Kidney epithelial cell (primary cell): ENCODE results near the gene ULBP1. TPM values are rescaled to one million over a fixed set of nuclear protein-coding genes. Genes with fewer than 3 reads are reported as not detected.
A peak's percentile ranks its signal among the peaks of the same experiment; 100 is the strongest.
"Not testable (repeated sequence)": the region's sequence is repeated elsewhere in the genome, so short reads cannot be mapped to it uniquely, and the experiment has no call there.

ENCODE experiments used
- DNase-seq: peaks from one replicate; pipeline ENCODE4 v3.0.0-alpha.2; 2010; ENCODE audit warnings: low read depth
- H3K27me3 ChIP-seq: 2 replicates; pipeline ENCODE4 v1.6.0; 2011; ENCODE audit warnings: low read length; ENCODE audit not compliant: control insufficient read depth, insufficient read depth
- H3K36me3 ChIP-seq: 2 replicates; pipeline ENCODE4 v1.5.1; 2011; ENCODE audit warnings: low read length; ENCODE audit not compliant: control insufficient read depth, insufficient read depth
- H3K4me3 ChIP-seq: 2 replicates; pipeline ENCODE4 v1.5.1; 2011; ENCODE audit warnings: low read depth, mild to moderate bottlenecking, control low read depth, low read length
- total RNA-seq: library from RNA; depleted of rRNA; stranded (reverse); fragments of >200 nt; gene quantifications from 2 replicates; pipeline ENCODE4 v1.2.3, GENCODE V29; 2015
- TF ChIP-seq, protein P1 (sequence below): IDR thresholded peaks from 2 replicates; pipeline ENCODE4 v1.5.1; 2011; ENCODE audit warnings: mild to moderate bottlenecking, moderate library complexity, low read length, control low read depth, inconsistent platforms; ENCODE audit not compliant: insufficient read depth, poor library complexity, severe bottlenecking

Gene ULBP1
- total RNA-seq, 1 donor from 2014 or later = 6.0 TPM

DNA sequence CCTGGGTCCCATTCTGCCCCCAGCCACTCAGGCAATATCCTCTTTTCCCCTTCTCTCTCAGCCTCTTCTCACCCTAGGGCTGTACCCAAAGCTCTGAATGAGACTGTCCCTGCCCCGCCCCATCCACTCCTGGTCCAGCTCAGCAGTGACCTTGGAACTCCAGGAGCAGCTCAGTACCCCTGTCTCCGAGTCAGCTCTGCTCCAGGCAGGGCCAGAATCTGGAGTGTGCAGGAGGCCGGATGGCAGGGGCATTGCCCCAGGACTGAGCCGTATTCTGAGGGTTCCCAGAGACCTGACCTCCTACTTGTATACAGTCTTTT is 38.9 kb upstream of the ULBP1 start:
- no peak for DNase-seq
- Histone ChIP-seq H3K4me3 (no peak overlapping the region), H3K27me3 (peaks cover 16% of the 10 kb centered on the region)

DNA sequence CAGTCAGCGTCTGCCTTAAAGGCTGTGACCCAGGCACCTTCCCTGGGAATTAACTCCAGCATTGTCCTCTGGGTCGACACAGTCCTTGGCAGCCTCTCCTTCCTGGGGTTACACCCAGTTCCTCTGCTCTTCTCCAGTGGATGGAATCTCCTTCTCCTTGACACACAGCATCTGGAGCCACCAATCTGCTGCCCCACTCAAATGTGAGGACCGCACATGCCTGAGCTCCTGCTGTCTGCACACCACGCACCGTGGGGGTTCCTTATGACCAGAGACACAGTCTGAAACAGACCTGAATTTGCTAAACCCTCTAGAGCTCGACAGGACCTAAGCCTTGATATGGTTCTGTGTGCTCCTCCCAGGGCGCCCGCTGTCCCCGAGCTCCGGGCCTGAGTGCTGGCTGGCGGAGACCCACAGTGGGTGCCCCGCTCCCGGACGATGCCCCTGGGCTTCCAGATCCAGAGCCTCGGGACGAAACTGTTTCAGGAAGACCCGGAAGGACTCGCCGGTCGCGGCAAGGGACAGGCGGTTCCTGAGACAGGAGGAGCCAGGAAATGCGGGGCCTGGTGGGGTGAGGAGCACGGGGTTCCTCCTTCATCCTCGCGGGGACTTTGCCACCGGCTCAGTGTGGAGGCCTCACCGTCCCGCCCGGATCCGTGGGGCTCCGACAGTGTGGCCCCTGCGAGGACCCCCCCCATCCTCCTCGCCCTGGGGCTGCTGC is 38.3 kb upstream of the ULBP1 start:
- DNase-seq = no peak
- Histone ChIP-seq H3K4me3 (peak overlapping the region; percentile 35), H3K36me3 (no peaks in the 10 kb centered on the region), H3K27me3 (peaks cover 16% of the 10 kb centered on the region)
- TF ChIP-seq, protein P1, sequence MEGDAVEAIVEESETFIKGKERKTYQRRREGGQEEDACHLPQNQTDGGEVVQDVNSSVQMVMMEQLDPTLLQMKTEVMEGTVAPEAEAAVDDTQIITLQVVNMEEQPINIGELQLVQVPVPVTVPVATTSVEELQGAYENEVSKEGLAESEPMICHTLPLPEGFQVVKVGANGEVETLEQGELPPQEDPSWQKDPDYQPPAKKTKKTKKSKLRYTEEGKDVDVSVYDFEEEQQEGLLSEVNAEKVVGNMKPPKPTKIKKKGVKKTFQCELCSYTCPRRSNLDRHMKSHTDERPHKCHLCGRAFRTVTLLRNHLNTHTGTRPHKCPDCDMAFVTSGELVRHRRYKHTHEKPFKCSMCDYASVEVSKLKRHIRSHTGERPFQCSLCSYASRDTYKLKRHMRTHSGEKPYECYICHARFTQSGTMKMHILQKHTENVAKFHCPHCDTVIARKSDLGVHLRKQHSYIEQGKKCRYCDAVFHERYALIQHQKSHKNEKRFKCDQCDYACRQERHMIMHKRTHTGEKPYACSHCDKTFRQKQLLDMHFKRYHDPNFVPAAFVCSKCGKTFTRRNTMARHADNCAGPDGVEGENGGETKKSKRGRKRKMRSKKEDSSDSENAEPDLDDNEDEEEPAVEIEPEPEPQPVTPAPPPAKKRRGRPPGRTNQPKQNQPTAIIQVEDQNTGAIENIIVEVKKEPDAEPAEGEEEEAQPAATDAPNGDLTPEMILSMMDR = no peak

More for the DNA sequence above, 38.9 kb upstream of the ULBP1 start:
- no peaks in the 10 kb centered on the region for H3K36me3 ChIP-seq
- TF ChIP-seq, protein P1 = no peak

DNA sequence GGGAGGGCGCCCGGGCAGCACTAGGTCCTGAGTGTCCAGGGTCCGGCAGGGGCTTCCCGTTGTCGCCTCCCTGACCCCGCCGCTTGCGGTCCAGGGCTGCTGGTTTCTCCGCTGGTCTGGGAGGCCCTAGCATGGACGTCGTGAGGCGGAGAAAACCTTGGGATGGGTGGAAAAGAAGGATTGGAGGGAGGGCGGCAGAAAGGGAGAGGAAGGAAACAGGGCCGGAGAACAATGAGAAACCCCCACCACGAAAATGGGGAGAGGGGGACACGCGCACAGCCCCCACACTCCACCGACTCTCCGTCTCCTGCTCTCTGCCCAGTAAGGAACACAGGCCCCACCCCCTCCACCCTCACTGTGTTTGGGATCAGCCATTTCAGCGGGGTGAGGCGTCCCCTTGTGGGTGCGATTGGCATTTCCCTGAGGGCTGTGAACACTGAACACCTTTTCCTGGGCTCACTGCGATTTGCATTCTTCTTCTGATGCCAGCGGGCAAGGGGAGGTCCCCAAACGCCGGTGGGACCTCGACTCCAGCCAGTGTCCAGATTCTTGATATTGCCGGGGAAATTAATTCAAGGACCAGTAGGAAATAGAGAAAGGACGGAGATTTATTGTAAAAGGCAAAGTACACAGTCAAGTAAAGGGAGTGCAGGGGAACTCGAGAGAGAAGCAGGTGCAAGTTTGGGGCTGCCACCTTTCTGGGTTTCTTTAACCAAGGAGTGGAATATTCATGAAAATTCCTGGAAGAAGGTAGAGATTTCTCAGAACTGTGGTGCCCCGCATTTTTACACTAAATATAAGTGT is 37.6 kb upstream of the ULBP1 start:
- Histone ChIP-seq H3K4me3 (peak overlapping the region; percentile 35), H3K36me3 (no peaks in the 10 kb centered on the region), H3K27me3 (peaks cover 16% of the 10 kb centered on the region)
- TF ChIP-seq, protein P1 = peak; percentile 97
- peak; percentile 23 for DNase-seq

DNA sequence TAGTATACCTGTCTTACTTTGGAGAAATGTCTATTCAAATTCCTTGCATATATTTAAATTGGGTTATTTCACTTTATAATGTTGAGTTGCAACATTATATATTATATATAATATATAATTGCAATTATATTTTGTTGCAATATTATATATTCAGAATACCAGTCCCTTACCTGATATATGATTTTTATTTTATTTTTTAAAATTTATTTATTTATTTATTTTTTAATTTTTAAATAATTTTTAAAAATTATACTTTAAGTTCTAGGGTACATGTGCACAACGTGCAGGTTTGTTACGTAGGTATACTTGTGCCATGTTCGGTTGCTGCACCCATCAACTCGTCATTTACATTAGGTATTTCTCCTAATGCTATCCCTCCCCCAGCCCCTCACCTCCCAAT is 36.7 kb upstream of the ULBP1 start:
- not testable (repeated sequence) for H3K36me3 ChIP-seq, H3K4me3 ChIP-seq, DNase-seq
- H3K27me3 ChIP-seq = peaks cover 20% of the 10 kb centered on the region

DNA sequence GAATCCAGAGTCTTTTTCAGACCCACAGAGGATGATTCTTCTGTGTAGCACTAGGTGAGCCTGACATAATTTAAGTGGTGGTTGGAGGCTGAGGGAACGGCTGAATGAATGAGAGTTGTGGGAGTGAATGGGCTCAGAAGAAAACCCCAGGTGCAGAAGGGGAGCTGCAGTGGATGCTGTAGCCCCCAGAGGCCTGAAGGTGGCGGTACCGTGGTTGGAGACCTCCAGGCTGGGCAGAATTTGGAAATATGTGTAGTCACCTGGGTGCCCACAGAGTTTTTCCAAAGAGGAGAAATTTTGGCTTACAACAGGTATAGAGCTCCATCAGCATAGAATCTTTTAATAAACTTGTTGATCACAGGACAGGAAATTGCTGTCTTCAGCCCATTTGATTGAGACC is 34.3 kb upstream of the ULBP1 start:
- DNase-seq = no peak
- no peaks in the 10 kb centered on the region for H3K36me3 ChIP-seq
- H3K27me3 ChIP-seq = peaks cover 22% of the 10 kb centered on the region
- TF ChIP-seq, protein P1 = peak; percentile 54
- H3K4me3 ChIP-seq = no peak overlapping the region

DNA sequence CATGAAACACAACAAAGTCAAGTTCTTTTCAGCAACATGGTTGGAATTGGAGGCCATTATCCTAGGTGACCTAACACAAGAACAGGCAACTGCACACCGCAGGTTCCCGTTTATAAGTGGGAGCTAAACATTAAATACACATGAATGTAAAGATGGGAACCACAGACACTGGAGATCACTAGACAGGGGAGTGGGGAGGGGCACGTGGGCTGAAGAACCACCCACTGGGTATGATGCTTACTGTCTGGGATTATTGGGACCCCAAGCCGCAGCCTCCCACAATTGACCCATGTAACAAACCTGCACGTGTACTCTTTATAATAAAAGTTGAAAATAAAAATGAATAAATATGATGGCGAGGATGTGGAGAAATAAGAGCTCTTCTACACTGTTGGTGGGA is 32.2 kb upstream of the ULBP1 start:
- peaks cover 28% of the 10 kb centered on the region for H3K27me3 ChIP-seq
- DNase-seq = no peak
- no peak overlapping the region for H3K4me3 ChIP-seq
- TF ChIP-seq, protein P1 = no peak
- no peaks in the 10 kb centered on the region for H3K36me3 ChIP-seq
